Fibroblast of the aortic adventitia (primary cell): ENCODE results near the gene PRR19. TPM values are rescaled to one million over a fixed set of nuclear protein-coding genes. Genes with fewer than 3 reads are reported as not detected.

Experiments
- DNase-seq: peaks from one replicate; pipeline ENCODE4 v3.0.0-alpha.2; 2010; ENCODE audit warnings: low read depth
- H3K4me3 ChIP-seq: 2 replicates; pipeline ENCODE4 v1.5.1; 2011; ENCODE audit warnings: low read depth, mild to moderate bottlenecking, control low read depth, low read length, moderate library complexity
- total RNA-seq: library from RNA; depleted of rRNA; stranded (reverse); fragments of >200 nt; gene quantifications from 2 replicates; pipeline ENCODE4 v1.2.3, GENCODE V29; 2012; ENCODE audit warnings: low replicate concordance
- TF ChIP-seq, protein P1 (sequence below): IDR thresholded peaks from 2 replicates; pipeline ENCODE4 v1.5.1; 2011; ENCODE audit warnings: mild to moderate bottlenecking, low read length, control low read depth, inconsistent platforms; ENCODE audit not compliant: insufficient read depth

PRR19 gene
- total RNA-seq, 1 donor, result 1.1 TPM

DNA sequence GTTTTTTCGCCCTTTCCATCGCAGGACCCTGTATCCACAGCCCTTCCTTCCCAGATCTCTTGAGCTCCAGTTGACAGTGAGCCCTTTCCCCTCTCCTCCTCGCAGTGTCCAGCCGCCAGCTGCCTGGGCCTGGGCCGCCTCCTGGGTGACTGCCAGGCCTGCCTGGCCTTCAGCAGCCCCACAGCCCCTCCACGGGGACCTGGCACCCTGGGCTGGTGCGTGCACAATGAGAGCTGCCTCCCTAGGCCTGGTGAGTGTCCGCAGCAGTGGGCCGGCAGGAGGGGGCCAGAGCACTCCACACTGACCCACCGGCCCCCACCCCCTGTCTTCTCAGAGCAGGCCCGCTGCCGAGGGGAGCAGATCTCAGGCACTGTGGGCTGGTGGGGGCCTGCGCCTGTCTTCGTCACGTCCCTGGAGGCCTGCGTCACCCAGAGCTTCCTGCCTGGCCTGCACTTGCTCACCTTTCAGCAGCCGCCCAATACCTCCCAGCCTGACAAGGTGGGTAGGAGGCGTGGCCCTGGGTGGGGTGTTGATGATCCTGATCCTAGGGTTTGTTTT, 42.5 kb downstream of the PRR19 start:
- DNase-seq, result no peak
- no peak overlapping the region for H3K4me3 ChIP-seq
- TF ChIP-seq, protein P1, sequence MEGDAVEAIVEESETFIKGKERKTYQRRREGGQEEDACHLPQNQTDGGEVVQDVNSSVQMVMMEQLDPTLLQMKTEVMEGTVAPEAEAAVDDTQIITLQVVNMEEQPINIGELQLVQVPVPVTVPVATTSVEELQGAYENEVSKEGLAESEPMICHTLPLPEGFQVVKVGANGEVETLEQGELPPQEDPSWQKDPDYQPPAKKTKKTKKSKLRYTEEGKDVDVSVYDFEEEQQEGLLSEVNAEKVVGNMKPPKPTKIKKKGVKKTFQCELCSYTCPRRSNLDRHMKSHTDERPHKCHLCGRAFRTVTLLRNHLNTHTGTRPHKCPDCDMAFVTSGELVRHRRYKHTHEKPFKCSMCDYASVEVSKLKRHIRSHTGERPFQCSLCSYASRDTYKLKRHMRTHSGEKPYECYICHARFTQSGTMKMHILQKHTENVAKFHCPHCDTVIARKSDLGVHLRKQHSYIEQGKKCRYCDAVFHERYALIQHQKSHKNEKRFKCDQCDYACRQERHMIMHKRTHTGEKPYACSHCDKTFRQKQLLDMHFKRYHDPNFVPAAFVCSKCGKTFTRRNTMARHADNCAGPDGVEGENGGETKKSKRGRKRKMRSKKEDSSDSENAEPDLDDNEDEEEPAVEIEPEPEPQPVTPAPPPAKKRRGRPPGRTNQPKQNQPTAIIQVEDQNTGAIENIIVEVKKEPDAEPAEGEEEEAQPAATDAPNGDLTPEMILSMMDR, result no peak

DNA sequence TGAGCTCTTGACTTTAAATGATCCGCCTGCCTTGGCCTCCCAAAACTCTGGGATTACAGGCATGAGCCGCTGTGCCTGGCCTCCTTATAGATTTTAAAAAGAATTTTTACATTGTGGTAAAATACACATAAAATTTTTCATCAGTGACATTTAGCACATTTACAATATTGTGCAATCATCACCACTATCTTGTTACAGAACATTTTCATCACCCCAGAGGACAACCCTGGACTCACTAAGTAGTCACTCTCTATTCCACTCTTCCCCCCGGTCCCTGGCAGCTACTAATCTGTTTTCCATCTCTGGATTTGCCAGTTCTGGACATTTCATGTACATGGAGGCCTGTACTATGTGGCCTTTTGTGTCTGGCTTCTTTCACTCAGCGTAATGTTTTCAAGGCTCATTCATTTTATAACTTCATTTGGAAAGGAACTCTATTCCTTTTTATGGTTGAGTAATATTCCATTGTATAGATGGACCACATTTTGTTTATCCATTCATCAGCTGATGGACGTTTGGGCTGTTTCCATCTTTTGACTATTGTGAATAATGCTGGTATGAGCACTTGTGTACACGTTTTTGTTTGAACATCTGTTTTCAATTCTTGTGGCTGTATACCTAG, 43.4 kb downstream of the PRR19 start:
- DNase-seq, result peak; percentile 70
- TF ChIP-seq, protein P1, result no peak
- no peak overlapping the region for H3K4me3 ChIP-seq

DNA sequence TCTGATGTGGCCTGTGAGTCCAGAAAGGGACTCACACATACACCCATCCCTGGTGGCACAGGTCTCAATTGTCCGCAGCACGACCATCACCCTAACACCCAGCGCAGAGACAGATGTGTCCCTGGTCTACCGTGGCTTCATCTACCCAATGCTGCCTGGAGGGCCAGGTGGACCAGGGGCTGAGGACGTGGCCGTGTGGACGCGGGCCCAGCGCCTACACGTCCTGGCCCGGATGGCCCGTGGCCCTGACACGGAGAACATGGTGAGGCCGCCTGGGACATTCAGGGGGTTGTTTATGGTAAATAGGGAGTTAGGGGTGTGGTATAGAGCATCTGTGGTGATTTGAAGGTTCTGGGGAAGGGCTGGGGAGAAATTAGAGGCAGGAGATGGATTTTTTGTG, 46.3 kb downstream of the PRR19 start:
- H3K4me3 ChIP-seq, result no peak overlapping the region
- TF ChIP-seq, protein P1, result no peak
- no peak for DNase-seq

DNA sequence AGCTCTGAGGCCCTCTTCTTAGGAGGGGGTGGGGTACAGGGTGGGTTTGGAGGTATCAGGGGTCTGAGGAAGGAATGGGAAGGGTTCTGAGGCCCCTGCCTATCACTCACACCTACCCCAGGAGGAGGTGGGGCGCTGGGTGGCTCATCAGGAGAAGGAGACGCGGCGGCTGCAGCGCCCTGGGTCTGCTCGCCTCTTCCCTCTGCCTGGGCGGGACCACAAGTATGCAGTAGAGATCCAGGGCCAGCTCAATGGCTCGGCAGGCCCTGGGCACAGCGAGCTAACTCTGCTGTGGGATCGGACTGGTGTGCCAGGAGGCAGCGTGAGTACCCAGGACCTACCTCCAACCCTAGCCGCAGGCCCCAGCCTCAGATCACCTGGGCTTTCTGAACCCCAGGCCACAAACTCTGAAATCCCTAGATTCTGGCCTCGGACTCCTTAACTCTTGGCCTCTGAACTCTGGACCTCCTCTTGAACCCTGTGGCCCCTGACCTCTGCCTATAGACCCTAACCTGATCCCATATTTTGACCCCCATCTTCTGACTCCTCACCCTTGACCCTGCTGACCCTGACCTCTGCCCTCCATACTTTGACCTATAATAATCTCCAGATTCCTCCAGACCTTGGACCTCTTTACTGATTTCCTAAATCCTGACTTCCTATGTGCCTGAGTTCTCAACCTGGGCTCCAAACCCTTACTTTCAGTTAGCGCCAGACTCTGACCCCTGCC, 47.6 kb downstream of the PRR19 start:
- H3K4me3 ChIP-seq, result no peak overlapping the region
- DNase-seq, result no peak
- TF ChIP-seq, protein P1, result no peak

DNA sequence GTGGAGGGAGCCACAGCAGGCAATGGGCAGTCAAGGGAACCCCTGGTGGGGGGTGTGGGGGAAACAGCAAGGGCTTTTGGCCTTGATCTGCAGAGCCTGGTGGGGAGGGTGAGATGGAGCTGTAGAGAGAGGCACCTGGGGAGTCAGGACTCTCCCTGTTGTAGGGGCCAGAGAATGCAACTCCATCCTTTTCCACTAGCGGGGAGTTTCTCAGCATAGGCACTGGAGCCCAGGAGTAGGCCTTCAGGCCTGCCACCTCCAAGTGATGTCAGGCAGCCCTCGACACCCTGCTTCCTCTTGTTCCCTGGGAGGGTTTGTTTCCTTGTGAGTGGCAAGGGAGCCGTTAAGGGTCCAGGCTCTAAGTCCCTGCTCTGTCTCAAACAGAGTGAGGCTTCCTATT, 48.5 kb downstream of the PRR19 start:
- no peak overlapping the region for H3K4me3 ChIP-seq
- no peak for DNase-seq
- TF ChIP-seq, protein P1, result no peak

DNA sequence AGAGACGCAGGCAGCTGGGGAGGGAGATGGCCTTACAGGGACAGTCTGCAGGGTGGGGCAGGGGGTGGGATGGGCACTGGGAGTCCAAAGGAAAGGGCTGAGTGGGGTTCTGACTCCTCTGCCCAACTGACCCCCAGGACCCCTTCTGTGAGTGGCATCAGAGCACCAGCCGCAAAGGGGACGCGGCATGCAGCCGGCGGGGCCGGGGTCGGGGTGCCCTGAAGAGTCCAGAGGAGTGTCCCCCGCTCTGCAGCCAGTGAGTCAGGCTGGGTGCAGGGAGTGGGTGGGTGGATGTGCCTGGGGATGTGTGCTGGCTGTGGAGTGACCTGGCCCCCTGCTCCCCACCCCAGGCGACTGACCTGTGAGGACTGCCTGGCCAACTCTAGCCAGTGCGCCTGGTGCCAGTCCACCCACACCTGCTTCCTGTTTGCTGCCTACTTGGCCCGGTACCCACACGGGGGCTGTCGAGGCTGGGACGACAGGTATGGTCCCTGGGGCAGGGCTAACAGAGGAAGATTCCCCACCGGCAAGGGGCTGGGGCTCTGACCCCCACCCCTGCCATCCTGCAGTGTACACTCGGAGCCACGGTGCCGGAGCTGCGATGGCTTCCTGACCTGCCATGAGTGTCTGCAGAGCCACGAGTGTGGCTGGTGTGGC, 49.3 kb downstream of the PRR19 start:
- DNase-seq, result no peak
- H3K4me3 ChIP-seq, result no peak overlapping the region
- TF ChIP-seq, protein P1, result no peak
